HepG2 (cell line): Measurements from ENCODE around the gene HEY2. TPM values are rescaled to one million over a fixed set of nuclear protein-coding genes. Genes with fewer than 3 reads are reported as not detected.

Source experiments
- ATM ChIP-seq: fragments of 450-650 bp; IDR thresholded peaks from 2 replicates; pipeline ENCODE4 v1.7.1; 2017; ENCODE audit warnings: mild to moderate bottlenecking, borderline replicate concordance
- BATF2 ChIP-seq: sonication (generic); formaldehyde crosslinking; IDR thresholded peaks from 2 replicates; pipeline ENCODE4 v1.8.0; 2022; ENCODE audit warnings: mild to moderate bottlenecking, missing genetic modification reagents, moderate library complexity
- CREBL2 ChIP-seq: sonication (generic); formaldehyde crosslinking; IDR thresholded peaks from 2 replicates; pipeline ENCODE4 v1.8.1; 2023; ENCODE audit warnings: missing genetic modification reagents, mild to moderate bottlenecking, borderline replicate concordance
- FOXK1 ChIP-seq: sonication (generic); formaldehyde crosslinking; IDR thresholded peaks from 2 replicates; pipeline ENCODE4 v1.4.0; 2020; ENCODE audit warnings: low read depth, missing genetic modification reagents, borderline replicate concordance
- FOXP1 ChIP-seq, 2 experiments: fragments of 450-650 bp in 1 of 2; IDR thresholded peaks; 2 replicates each; pipeline ENCODE4 v1.6.1; 2017 to 2018; ENCODE audit warnings: antibody characterized with exemption in 1 of 2
- GABPA ChIP-seq, 2 experiments: IDR thresholded peaks; 2 replicates each; pipeline ENCODE4 v1.6.1; 2011 to 2016; ENCODE audit warnings: low read depth in 2 of 2, low read length in 1 of 2, missing biosample characterization in 1 of 2, missing genetic modification characterization in 1 of 2
- HNF4A ChIP-seq: sonication (generic); formaldehyde crosslinking; IDR thresholded peaks from 2 replicates; pipeline ENCODE4 v1.4.0; 2020; ENCODE audit warnings: missing genetic modification reagents
- KMT2B ChIP-seq: IDR thresholded peaks from 2 replicates; pipeline ENCODE4 v1.6.1; 2016; ENCODE audit warnings: missing genetic modification reagents, missing compliant biosample characterization
- MXD3 ChIP-seq: IDR thresholded peaks from 2 replicates; pipeline ENCODE4 v1.6.1; 2016; ENCODE audit warnings: mild to moderate bottlenecking, missing biosample characterization, missing genetic modification reagents
- NFKBIZ ChIP-seq: IDR thresholded peaks from 2 replicates; pipeline ENCODE4 v1.6.1; 2018; ENCODE audit warnings: missing genetic modification reagents, missing compliant biosample characterization
- RFXANK ChIP-seq: IDR thresholded peaks from 2 replicates; pipeline ENCODE4 v1.6.1; 2016
- ZNF121 ChIP-seq: sonication (generic); formaldehyde crosslinking; IDR thresholded peaks from 2 replicates; pipeline ENCODE4 v1.5.0; 2020; ENCODE audit warnings: mild to moderate bottlenecking, missing genetic modification reagents
- ZNF205 ChIP-seq: IDR thresholded peaks from 2 replicates; pipeline ENCODE4 v1.6.1; 2018; ENCODE audit warnings: missing biosample characterization, missing genetic modification reagents
- ZNF251 ChIP-seq: sonication (generic); formaldehyde crosslinking; IDR thresholded peaks from 2 replicates; pipeline ENCODE4 v1.9.0; 2021; ENCODE audit warnings: mild to moderate bottlenecking, missing genetic modification reagents
- ZNF335 ChIP-seq: sonication (generic); formaldehyde crosslinking; IDR thresholded peaks from 2 replicates; pipeline ENCODE4 v1.4.0; 2020; ENCODE audit warnings: missing genetic modification reagents
- ZNF850 ChIP-seq: sonication (generic); formaldehyde crosslinking; conservative IDR thresholded peaks from 2 replicates; pipeline ENCODE4 v1.9.0; 2021; ENCODE audit warnings: mild to moderate bottlenecking, missing genetic modification reagents
- ZZZ3 ChIP-seq: sonication (generic); formaldehyde crosslinking; IDR thresholded peaks from 2 replicates; pipeline ENCODE4 v1.4.0; 2020; ENCODE audit warnings: missing genetic modification reagents, mild to moderate bottlenecking, borderline replicate concordance
- polyA plus RNA-seq, 8 experiments: library from polyadenylated mRNA; depleted of rRNA in 3 of 8; stranded (reverse) in 7 of 8; unstranded in 1 of 8; fragments of >200 nt; fragmentation: Illumina TruSeq in 4 of 8; extraction: Trizol in 4 of 8; gene quantifications; 2 replicates each; pipeline versions ENCODE4 v1.2.1 to v1.2.3, GENCODE V29; 2011 to 2016; ENCODE audit warnings: low read depth in 4 of 8, missing spikeins in 1 of 8, mixed read lengths in 1 of 8; ENCODE audit not compliant: insufficient read depth in 1 of 8
- total RNA-seq, 5 experiments: library from RNA; depleted of rRNA; stranded (reverse); fragments of >200 nt; fragmentation: Illumina TruSeq; extraction: Trizol; gene quantifications; 2 replicates each; pipeline ENCODE4 v1.2.3, GENCODE V29; 2016; ENCODE audit warnings: low read depth in 1 of 5
- TF ChIP-seq, protein P1 (sequence below): sonication (generic); formaldehyde crosslinking; IDR thresholded peaks from 2 replicates; pipeline ENCODE4 v1.4.0; 2020; ENCODE audit warnings: mild to moderate bottlenecking, missing genetic modification reagents
- TF ChIP-seq, protein P2 (sequence below): sonication (generic); formaldehyde crosslinking; IDR thresholded peaks from 2 replicates; pipeline ENCODE4 v1.5.0; 2020; ENCODE audit warnings: mild to moderate bottlenecking, missing genetic modification reagents

The HEY2 gene
- total and polyA plus RNA-seq, 2 of the 13 experiments (the other 11 are each of a cell fraction or from before 2014, with no cell fraction given), result 0.04 TPM

GRCh38 chr6:125780540-125781313, 31.3 kb downstream of the HEY2 start (continued):
- TF ChIP-seq GABPA (IDR thresholded peaks at IDR 0.05; ENCODE audit: low read depth, low read length) (no peak), GABPA (CRISPR knock-in tag; IDR thresholded peaks at IDR 0.05; ENCODE audit: low read depth) (peak; percentile 73), FOXK1 (no peak), ZZZ3 (no peak), MXD3 (CRISPR knock-in tag) (no peak; the same call in 1 of the 2 replicates), KMT2B (CRISPR knock-in tag) (peak; percentile 95), RFXANK (CRISPR knock-in tag) (no peak), HNF4A (no peak; the same call in 1 of the 2 replicates), ZNF251 (CRISPR knock-in tag) (no peak), ZNF205 (CRISPR knock-in tag) (no peak), CREBL2 (CRISPR knock-in tag) (peak; percentile 75; the same call in 1 of the 2 replicates), NFKBIZ (CRISPR knock-in tag) (no peak), ZNF121 (no peak), ZNF850 (CRISPR knock-in tag) (0 out of 2 replicates have a peak, but pooled peaks have one; percentile 20), ZNF335 (CRISPR knock-in tag) (peak; percentile 15; the same call in 1 of the 2 replicates), FOXP1 (IDR thresholded peaks at IDR 0.05) (no peak), FOXP1 (CRISPR knock-in tag; IDR thresholded peaks at IDR 0.05) (no peak), ATM (no peak), BATF2 (CRISPR knock-in tag) (no peak)
- TF ChIP-seq, protein P1, sequence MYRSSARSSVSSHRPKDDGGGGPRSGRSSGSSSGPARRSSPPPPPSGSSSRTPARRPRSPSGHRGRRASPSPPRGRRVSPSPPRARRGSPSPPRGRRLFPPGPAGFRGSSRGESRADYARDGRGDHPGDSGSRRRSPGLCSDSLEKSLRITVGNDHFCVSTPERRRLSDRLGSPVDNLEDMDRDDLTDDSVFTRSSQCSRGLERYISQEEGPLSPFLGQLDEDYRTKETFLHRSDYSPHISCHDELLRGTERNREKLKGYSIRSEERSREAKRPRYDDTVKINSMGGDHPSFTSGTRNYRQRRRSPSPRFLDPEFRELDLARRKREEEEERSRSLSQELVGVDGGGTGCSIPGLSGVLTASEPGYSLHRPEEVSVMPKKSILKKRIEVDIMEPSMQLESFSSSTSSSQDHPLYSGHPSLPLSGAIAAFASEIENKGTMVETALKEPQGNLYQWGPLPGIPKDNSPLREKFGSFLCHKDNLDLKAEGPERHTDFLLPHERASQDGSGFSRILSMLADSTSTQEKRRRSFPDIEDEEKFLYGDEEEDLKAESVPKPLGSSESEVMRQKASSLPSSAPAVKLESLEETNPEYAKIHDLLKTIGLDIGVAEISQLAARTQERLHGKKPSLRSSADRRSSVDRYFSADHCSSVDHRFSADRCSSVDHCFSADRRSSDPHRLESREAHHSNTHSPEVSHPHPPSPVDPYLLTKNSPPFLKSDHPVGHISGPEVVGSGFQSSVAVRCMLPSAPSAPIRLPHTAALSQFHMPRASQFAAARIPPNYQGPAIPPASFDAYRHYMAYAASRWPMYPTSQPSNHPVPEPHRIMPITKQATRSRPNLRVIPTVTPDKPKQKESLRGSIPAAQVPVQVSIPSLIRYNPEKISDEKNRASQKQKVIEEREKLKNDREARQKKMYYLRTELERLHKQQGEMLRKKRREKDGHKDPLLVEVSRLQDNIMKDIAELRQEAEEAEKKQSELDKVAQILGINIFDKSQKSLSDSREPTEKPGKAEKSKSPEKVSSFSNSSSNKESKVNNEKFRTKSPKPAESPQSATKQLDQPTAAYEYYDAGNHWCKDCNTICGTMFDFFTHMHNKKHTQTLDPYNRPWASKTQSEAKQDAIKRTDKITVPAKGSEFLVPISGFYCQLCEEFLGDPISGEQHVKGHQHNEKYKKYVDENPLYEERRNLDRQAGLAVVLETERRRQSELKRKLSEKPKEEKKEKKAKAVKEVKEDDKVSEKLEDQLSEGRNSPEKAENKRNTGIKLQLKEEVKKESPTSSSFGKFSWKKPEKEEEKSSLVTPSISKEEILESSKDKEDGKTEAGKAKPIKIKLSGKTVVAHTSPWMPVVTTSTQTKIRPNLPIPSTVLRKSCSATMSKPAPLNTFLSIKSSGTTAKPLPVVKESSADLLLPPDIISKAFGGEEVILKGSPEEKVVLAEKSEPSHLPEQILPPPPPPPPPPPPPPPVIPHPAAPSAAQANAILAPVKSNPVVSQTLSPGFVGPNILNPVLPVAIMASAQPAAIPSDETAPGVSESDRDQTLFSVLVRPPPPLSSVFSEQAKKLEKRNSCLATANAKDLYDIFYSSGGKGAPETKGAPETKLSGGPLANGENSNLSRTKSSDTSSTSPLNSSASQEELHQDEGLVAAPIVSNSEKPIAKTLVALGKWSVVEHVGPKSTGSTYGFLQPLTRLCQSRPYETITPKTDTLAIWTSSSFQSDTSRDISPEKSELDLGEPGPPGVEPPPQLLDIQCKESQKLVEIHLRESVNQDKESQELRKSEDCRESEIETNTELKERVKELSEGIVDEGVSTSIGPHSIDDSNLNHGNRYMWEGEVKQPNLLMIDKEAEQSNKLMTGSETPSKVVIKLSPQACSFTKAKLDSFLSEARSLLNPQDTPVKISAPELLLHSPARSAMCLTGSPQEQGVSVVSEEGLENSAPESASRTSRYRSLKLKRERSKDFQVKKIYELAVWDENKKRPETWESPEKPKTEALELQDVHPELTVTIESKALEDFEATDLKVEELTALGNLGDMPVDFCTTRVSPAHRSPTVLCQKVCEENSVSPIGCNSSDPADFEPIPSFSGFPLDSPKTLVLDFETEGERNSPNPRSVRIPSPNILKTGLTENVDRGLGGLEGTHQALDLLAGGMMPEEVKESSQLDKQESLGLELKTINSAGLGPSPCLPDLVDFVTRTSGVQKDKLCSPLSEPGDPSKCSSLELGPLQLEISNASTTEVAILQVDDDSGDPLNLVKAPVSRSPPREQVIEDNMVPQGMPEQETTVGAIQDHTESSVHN, result no peak
- TF ChIP-seq, protein P2, sequence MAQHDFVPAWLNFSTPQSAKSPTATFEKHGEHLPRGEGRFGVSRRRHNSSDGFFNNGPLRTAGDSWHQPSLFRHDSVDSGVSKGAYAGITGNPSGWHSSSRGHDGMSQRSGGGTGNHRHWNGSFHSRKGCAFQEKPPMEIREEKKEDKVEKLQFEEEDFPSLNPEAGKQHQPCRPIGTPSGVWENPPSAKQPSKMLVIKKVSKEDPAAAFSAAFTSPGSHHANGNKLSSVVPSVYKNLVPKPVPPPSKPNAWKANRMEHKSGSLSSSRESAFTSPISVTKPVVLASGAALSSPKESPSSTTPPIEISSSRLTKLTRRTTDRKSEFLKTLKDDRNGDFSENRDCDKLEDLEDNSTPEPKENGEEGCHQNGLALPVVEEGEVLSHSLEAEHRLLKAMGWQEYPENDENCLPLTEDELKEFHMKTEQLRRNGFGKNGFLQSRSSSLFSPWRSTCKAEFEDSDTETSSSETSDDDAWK (CRISPR knock-in tag), result no peak
